Measurements from ENCODE around the gene LACRT.

- TF ChIP-seq CTCF (IDR thresholded peaks at IDR 0.05): no peak
- no peak for TF ChIP-seq POLR2AphosphoS5 (IDR thresholded peaks at IDR 0.05)
- no peak for TF ChIP-seq POLR2A (IDR thresholded peaks at IDR 0.05)
These were observed 30.8 kb downstream of the LACRT start for GRCh38 chr12:54603872-54604271.

All from breast epithelium (tissue), 3 donors.